HG02884 (cell line): ENCODE data around the gene EPB41L4B.

Source experiments
- ATAC-seq: cut with Tn5 transposase; IDR thresholded peaks from one replicate; pipeline ENCODE4 v1.9.1; 2021; ENCODE audit warnings: mild to moderate bottlenecking, moderate library complexity; ENCODE audit not compliant: unreplicated experiment

Gene EPB41L4B

GRCh38 chr9:109270971-109271925 lies 49.6 kb downstream of the EPB41L4B start:
- ATAC-seq: no peak

- ATAC-seq: no peak
Measured at GRCh38 chr9:109270441-109270840, 50.4 kb downstream of the EPB41L4B start.

- ATAC-seq: no peak
Measured at GRCh38 chr9:109269839-109270238, 51.0 kb downstream of the EPB41L4B start.

- no peak for ATAC-seq
Measured at GRCh38 chr9:109269081-109269480, 51.8 kb downstream of the EPB41L4B start.

GRCh38 chr9:109267555-109267954 lies 53.3 kb downstream of the EPB41L4B start:
- ATAC-seq: no peak

GRCh38 chr9:109264877-109265587 lies 55.8 kb downstream of the EPB41L4B start:
- ATAC-seq: no peak

- ATAC-seq: no peak
Measured at GRCh38 chr9:109263358-109263757, 57.5 kb downstream of the EPB41L4B start.

GRCh38 chr9:109258481-109259302 lies 62.2 kb downstream of the EPB41L4B start:
- no peak for ATAC-seq

- no peak for ATAC-seq
Measured at GRCh38 chr9:109256336-109256735, 64.5 kb downstream of the EPB41L4B start.

- no peak for ATAC-seq
Measured at GRCh38 chr9:109255394-109255793, 65.5 kb downstream of the EPB41L4B start.

GRCh38 chr9:109254317-109254716 lies 66.5 kb downstream of the EPB41L4B start:
- ATAC-seq: no peak

- ATAC-seq: no peak
Measured at GRCh38 chr9:109253637-109254284, 67.1 kb downstream of the EPB41L4B start.

GRCh38 chr9:109253241-109253636 lies 67.6 kb downstream of the EPB41L4B start:
- ATAC-seq: no peak

- ATAC-seq: no peak
Measured at GRCh38 chr9:109252291-109252690, 68.6 kb downstream of the EPB41L4B start.

- no peak for ATAC-seq
Measured at GRCh38 chr9:109251776-109252106, 69.1 kb downstream of the EPB41L4B start.

- ATAC-seq: no peak
Measured at GRCh38 chr9:109251080-109251775, 69.6 kb downstream of the EPB41L4B start.

- ATAC-seq: no peak
Measured at GRCh38 chr9:109250771-109251079, 70.1 kb downstream of the EPB41L4B start.

GRCh38 chr9:109250311-109250741 lies 70.5 kb downstream of the EPB41L4B start:
- no peak for ATAC-seq

GRCh38 chr9:109249615-109250014 lies 71.2 kb downstream of the EPB41L4B start:
- no peak for ATAC-seq

- no peak for ATAC-seq
Measured at GRCh38 chr9:109248133-109248581, 72.7 kb downstream of the EPB41L4B start.
